GM21390 (cell line): ENCODE measurements around the gene SIX3.

ENCODE experiments used
- ATAC-seq: cut with Tn5 transposase; IDR thresholded peaks from one replicate; pipeline ENCODE4 v1.9.1; 2021; ENCODE audit not compliant: unreplicated experiment

The SIX3 gene

DNA sequence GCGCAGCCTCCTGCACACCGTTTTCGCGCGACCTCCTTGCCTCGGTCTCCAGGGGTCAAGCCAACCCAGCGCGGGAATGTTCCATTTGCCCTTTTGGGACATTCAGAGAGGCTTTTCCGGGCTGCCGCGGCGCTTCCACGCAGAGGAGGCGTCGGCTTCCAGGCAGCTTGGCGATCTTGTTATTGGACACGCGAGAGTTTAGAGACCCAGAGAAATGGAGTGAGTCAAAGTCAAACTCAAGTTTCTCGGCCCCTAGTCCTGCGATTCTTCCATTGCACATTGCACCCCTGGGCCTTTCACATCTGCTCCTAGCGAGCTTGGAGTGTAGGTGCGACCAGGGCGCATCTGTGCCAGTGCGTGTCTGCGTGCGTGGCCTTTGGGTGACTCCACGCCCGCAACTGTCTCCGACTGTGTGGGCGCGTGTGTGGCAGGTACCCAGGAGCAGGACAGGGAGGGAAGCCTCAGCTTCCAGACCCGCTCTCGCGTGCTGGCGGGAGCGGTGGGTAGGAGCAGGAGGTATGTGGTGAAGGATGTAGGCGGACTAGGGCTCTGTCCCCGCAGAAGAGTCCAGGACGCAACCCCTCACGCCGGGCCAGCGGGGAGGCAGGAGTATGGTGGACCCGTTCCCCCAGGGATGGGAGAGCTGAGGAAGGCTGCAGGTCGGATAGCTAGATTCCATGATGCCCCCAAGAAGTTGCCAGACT, 13.5 kb downstream of the SIX3 start:
- ATAC-seq, result peak; percentile 2

DNA sequence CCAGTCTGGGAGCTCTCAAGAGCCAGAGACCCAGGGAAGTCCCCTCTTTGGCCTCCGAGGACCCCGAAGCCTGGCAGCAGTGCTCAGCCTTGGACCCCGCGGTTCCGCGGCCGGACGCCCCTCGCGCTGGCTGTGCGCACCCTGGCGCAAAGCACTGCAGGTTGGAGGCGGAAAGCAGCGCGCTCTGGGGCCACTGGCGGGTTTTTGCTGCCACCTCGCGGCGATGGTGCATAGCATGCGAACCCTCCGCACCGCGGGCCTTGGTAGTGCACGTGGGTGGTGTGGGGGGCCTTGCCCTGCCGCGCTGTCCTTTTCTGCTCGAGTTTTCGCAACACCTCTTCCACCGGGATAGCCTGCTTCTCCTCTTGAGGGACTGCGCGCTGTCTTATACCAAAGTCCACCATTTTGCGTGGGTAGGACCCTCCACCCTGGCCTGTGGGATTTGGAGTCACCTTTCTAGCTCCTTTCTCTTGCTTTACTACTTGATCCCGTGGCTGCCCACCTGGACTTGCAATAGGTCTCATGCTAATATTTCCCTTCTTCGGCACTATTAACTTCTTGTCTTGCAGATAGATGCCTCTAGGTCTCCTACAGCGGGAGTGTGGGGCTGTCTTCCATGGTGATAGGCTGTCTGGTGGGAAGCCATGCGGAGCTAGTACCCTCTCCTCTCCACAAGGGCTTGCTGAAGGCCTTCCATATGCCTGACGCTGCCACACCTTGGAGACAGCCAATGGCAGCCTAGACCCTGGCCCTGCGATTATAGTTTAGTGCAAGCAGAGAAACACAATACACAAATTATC, 14.3 kb downstream of the SIX3 start:
- peak; percentile 57 for ATAC-seq

DNA sequence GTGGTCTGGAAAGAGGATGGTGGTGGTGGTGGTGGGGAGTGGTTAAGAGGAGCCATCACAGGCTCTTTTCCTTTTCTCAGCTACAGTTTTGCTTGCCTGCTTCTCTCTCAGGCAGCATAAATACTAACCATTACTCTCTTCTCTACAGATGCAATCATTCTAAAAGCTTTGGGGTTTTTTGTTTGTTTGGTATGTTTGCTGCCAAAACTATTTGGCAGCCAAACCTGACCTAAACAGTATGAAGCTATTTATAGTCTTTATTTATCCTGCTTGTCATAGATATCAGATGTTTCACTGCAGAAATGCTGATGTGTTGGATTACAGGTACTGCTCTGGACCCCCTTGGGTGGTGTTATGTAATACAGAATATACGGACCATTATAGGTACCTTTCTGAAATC, 15.3 kb downstream of the SIX3 start:
- no peak for ATAC-seq

DNA sequence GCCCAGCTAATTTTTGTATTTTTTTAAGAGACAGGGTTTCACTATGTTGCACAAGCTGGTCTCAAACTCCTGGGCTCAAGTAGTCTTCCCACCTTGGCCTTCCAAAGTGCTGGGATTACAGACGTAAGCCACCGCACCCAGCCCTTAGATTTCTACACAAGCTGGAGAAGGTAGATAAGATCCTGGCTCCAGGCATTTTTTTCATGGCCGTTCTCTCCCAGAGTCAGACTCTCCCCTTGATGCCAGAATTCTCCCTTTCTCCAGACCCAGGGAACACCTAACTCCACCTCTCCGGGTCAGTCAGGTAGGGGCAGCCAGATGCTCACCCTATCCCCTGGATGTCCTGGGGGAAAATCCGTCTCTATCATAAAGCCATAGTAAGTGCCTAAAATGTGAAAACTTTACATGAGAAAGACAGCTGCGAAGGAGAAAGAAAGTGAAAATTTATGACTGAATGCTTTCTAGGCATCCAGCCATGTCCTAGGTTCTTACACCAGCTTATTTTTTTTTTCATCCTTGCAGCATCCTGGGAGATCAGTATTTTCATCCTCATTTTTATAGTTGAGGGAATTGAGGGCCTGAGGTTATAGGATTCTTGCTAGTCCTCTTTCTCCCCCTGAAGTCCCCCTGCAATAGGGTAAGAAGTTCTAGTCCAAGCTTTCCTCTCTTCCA, 16.3 kb downstream of the SIX3 start:
- ATAC-seq, result no peak

DNA sequence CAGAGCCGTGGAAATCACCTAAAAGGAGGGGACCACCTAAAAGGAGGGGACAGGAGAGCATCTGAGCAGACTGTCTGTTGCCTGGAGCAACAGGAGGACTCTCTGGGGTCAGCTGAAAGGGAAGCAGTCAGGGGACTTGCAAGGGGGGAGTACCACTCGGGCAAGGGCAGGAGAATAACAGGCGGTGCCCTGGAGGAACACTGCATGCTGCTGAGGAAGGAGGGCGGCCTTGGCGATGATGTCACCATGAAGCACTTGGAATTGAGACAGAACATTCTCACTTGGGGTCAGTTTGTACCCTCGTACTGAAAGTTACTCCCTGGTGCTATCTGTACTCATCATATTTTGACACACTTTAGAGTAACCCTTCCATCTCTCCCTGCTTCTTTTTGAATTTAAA, 18.4 kb downstream of the SIX3 start:
- ATAC-seq, result no peak

DNA sequence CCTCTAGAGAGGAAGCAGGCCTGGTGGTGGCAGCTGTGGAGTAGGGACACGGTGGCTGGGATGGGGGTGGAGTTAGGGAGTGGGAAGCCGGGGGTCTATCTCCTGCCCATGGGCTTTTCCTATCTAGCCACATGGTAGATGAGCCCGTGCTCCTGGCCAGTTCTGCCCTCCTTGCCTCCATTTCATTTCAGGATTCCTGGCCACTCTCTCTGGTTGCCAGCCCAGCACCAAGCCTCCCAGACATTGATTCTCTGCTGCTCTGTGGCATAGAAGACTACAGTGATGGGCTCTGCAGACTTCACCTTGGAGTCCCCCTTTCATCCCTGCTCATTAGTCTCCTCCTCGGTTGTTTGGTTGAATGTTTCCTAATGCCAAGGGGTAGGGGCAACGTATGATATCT, 19.4 kb downstream of the SIX3 start:
- ATAC-seq, result no peak

DNA sequence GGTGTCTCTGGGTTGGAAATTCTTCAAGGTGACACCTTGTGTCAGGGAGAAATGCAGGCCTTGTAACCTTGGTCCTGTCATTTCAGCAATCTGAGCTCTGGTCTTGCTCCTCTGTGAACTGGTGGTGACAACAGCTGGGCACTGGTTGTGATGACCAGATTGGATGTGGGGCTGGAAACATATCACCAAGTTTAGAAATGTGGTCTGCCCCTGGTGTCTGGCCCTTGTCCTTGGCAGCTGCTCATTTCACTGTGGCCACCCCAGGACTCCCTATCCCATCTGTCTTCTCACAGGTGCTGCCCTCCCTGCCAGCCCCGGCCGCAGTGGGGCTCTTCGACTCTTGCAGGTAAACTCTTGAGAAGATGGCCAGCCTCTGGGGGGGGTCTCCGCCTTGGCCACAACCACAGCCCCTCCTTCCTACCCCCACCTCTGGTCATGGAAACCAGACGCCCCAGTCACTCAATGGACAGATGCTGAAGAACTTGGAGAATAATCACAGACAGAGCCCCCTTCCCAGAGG, 20.7 kb downstream of the SIX3 start:
- no peak for ATAC-seq

DNA sequence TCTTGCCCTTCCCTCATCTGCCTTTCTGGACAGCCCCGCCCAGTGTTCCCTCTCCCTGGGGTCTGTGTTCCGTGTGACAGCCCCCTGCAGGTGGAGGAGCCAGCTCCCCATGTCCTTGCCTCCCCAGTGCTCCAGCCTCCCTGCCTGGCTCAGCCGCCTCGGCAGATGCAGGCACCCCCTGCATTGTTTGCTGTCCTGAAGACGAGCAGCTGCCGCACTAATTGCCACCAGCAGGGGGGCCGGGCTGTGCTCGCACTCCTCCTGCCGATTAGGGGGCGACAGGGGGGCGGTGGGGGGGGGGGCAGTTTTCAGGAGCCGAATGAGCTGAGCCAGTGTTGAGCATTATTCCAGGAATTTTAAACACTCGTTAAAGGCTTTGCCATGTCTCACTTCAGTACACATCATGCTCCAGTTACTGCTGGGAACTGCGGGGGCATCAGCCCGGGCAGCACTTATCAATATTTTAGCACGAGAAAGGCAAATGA, 23.3 kb downstream of the SIX3 start:
- ATAC-seq, result no peak

DNA sequence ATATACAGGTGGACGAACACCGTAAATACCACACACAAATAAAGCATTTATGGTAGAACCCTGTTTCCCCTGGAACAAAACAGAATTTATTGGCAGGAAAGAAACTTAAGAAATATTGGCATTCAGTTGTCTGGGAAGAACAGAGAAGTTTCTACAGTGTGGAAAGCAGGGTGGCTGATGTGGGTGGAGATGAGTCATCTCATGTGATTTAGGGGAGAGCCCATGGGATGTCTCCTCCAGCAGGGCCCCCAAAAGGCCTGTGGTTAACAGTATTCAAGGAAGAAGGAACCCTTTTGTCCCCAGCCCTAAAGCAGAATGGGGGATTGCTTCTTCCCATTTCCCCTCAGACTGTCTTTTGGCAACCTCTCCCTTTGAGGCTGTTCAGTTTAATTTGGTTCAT, 24.2 kb downstream of the SIX3 start:
- no peak for ATAC-seq

DNA sequence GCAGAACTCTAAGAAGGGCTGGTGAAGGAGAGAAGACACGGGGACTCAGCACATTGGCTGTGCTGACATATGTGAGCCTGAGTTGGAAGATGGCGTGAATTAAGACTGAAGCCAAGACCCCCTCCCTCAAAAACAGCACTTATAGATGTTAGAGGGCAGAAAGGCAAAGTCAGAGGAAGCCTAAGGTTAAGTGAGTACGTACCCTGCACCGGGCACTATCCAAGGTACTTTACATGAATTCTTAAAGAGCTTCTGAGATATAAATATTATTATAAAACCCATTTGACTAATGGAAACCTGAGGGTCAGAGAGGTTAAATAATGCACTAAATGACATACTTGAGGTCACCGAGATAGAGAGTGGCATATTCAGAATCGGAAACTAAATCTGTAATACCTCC, 25.6 kb downstream of the SIX3 start:
- no peak for ATAC-seq

DNA sequence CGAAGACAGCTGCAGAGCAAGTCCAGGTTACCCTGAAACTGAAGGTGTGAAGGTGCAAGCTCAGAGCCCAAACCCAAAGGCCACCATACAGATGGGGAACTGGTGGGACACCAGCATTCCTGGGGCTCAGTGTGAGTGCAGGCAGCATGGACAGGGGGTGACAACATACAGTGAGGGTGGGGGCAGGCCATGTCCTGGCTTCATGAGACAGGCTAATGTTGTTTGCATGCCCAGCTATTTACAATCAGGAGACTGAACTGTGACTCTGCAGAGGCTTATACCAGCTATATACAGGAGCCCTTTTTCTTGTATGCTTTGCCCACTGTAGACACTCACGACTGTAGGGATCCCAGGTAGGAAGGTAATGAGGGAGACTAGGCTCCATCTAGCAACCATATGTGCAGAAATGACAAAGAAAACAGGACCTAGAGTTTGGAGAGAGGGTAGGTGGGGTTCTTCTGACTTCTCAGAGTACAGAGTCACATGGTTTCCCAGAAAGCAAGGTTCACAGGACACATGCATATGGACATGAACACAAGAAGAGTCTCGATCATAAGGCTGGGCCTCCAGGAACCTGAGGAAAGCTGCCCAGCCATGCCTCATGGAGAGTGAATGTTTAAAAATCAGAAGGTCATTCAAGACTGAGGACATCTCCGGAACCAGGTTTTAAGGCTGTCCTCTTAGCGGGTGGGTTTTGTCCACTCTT, 26.4 kb downstream of the SIX3 start:
- ATAC-seq, result no peak

DNA sequence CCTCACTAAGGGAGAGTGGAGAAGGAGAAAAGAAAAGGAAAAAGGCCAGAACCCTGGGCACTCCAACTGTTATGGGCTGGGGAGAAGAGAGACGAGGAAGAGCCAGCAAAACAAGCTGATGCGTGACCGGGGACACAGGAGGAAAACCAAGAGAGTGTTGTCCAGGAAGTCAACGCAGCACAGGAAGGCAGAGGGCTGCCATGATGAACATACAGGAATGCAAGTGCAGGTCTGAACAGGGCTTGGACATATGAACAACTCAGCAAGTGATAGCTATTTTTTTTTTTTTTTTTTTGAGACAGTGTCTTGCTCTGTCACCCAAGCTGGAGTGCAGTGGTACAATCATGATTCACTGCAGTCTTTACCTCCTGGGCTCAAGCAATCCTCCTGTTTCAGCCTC, 28.4 kb downstream of the SIX3 start:
- ATAC-seq, result no peak

DNA sequence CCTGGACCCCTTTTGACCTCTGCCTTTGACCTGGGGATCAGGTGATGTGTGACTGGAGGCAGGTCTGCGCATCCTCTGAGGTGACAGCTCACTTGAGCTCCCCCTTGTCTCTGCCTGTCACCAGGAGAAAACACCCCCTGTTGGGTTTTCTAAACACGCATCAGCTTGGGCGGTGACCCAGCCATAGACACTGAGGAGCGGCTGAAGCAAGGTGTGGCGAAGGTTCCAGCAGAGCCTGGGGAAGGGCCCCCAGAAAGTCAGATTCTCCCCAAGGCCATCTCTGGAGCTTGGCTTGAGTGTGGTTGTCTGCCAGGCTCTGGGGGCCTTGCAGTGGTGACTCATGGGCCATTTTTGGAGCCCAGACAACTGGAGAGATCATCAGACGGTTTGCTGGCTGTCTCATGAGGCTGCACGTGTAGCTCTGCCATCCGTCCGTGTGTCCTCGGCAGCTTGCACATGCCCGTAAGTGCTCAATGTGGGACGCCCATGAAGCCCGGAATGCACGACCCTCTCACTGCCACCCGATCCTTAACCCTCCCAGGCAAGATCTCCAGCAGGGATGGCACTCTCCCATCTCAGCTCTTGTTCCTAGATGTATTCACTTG, 29.4 kb downstream of the SIX3 start:
- ATAC-seq, result no peak

DNA sequence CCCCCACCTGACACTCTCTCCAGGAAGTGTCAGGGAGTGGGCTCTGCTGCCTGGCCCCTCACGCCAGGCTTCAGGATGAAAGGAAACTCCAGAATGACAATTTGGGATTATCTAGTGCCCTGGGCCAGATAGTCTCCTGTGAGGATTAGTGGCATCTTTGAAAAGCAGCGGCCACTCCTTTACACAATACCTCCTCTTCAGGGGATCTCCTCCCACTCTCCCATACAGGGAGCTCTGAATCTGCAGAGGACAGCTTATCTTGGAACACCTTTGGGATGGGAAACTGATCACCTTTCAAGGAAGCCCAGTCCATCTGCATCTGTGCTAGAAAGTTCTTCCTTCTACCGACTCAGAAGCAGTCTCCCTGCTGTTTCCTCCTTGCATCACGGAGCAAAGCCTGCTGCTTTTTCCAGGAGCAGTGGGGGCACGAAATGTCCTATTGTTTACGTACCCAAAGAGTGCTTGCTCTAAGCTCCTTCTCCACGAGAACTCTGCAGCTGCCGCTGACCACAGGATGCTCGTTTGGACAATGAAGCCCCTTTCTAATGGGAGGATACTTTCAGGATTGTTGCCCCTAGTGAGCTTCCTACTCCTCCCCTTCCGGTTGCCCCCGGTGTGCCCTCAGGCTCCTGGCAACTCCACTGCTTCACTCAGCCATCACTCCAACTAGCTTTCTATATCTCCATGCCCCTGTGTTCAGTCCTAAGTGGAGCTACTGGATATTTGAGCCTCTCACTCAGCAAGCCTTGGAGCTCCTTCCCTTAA, 31.5 kb downstream of the SIX3 start:
- no peak for ATAC-seq

DNA sequence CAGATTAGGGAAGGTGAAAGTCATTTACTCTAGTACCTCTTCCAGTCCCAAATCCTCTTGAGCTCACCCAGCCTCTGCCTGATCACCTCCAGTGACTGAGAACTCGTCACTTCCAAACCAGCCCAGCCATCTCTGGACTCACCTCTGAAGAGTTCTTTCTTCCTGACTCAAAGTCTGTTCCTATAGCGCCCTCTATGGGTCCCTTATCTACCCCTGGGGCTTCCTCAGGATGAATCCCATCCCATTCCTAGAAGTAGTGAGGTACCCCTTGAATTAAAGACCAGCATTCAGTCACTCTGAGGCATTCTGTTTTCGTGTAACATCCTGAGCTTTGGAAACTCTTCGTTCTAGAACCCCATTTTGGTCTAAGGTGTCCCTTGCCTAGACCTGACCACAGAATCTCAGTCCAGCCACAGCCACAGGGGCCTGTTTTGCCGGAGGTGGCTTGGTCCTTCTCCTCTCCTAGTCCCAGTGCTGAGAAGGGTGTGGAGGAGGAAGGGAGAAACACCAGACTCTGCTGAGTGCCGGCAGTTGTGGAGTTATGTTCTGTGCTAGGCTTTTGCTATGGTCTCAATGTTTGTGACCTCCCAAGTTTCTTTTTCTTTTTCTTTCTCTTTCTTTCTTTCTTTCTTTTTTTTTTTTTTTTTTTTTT, 32.7 kb downstream of the SIX3 start:
- no peak for ATAC-seq

DNA sequence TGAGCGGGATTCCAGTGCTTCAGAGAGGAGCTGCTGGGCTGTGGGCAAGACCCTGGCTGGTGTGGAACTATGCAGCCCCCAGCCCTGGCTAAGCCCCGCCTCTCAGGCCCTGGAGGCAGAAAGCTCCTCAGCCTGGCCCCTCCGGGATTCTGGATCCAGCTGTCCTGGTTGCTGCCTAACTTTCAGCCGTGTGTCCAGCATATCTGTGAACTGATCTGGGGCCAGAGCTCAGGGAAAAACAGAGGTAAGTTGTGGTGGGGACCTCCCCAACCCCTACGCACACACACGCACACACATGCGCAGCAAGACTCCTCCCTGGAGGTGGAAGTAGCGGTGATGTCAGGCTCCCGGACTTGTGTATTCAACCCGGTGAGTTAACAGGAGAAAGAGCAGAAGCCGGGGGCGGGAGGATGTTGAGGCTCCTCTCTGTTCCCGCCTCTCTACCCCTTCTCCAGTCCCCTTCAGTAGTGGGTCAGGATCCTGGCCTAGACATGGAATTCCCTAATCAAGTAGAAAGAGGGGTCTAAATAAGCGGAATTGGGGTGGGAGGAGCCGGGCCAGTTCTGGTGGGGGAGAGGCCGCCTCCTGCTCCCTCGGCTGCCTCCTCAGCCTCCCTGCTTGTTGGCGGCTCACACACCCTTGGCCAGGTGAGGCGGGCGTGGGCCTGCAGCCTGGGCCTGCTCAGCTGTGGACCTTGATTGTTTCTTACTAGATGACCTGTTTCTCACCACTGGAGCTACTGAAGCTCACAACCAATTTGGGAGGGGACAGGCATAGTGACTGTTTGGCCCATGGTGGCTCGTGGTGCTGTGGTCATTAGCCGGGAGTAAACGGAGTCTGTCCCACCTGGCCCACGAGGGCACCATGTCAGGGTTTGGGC, 34.3 kb downstream of the SIX3 start:
- no peak for ATAC-seq

DNA sequence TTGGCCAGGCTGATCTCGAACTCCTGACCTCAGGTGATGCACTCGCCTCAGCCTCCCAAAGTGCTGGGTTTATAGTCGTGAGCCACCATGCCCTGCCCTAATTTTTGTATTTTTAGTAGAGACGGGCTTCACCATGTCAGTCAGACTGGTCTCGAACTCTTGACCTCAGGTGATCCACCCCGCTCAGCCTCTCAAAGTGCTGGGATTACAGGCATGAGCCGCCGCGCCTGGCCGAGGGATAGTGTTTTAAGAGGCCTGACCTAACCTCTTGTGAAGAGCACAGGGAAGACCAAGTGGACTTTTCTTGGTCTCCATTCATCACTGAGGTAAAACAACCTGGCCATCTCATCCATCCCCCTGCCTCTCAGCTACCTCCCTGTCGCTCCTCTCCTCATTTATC, 38.1 kb downstream of the SIX3 start:
- no peak for ATAC-seq
